Measurements from ENCODE around the gene PLEKHH1.

Gene PLEKHH1

GRCh38 chr14:67532998-67533753 lies at the start of gene PLEKHH1:
PLEKHH1 (plus strand) TSS chr14:67533290; CDS start chr14:67541868, 8,578 bp downstream.
- in situ Hi-C loops (cut with MboI; ENCODE audit: low sequenced_read_pairs, unreplicated experiment) = no loop called here
- no peak for TF ChIP-seq CTCF (IDR thresholded peaks at IDR 0.05; ENCODE audit: borderline replicate concordance, control extremely low read depth, extremely low read depth, insufficient read depth, missing control alignments)
- peak; percentile 84 for DNase-seq (ENCODE audit: low spot score)

GRCh38 chr14:67483579-67484285 lies 49.4 kb upstream of the PLEKHH1 start:
- in situ Hi-C loops (cut with MboI; ENCODE audit: low sequenced_read_pairs, unreplicated experiment) = no loop called here
- no peak for TF ChIP-seq CTCF (IDR thresholded peaks at IDR 0.05; ENCODE audit: borderline replicate concordance, control extremely low read depth, extremely low read depth, insufficient read depth, missing control alignments)
- peak; percentile 52 for DNase-seq (ENCODE audit: low spot score)

GRCh38 chr14:67485501-67486095 lies 47.5 kb upstream of the PLEKHH1 start:
- in situ Hi-C loops (cut with MboI; ENCODE audit: low sequenced_read_pairs, unreplicated experiment) = no loop called here
- TF ChIP-seq CTCF (IDR thresholded peaks at IDR 0.05; ENCODE audit: borderline replicate concordance, control extremely low read depth, extremely low read depth, insufficient read depth, missing control alignments) = no peak
- no peak for DNase-seq (ENCODE audit: low spot score)

- no peak for DNase-seq (ENCODE audit: low spot score)
- in situ Hi-C loops (cut with MboI; ENCODE audit: low sequenced_read_pairs, unreplicated experiment) = no loop called here
- TF ChIP-seq CTCF (IDR thresholded peaks at IDR 0.05; ENCODE audit: borderline replicate concordance, control extremely low read depth, extremely low read depth, insufficient read depth, missing control alignments) = no peak
Observed at GRCh38 chr14:67486890-67487289, 46.2 kb upstream of the PLEKHH1 start.

- no peak for TF ChIP-seq CTCF (IDR thresholded peaks at IDR 0.05; ENCODE audit: borderline replicate concordance, control extremely low read depth, extremely low read depth, insufficient read depth, missing control alignments)
- DNase-seq (ENCODE audit: low spot score) = no peak
- in situ Hi-C loops (cut with MboI; ENCODE audit: low sequenced_read_pairs, unreplicated experiment) = no loop called here
Observed at GRCh38 chr14:67487332-67487731, 45.8 kb upstream of the PLEKHH1 start.

- in situ Hi-C loops (cut with MboI; ENCODE audit: low sequenced_read_pairs, unreplicated experiment) = no loop called here
- TF ChIP-seq CTCF (IDR thresholded peaks at IDR 0.05; ENCODE audit: borderline replicate concordance, control extremely low read depth, extremely low read depth, insufficient read depth, missing control alignments) = no peak
- peak; percentile 92 for DNase-seq (ENCODE audit: low spot score)
Observed at GRCh38 chr14:67487937-67488893, 44.9 kb upstream of the PLEKHH1 start, which contains the start of gene TMEM229B. TMEM229B (minus strand) TSS chr14:67488721; CDS start chr14:67473923, 14,798 bp downstream.

Data from GM13976 (cell line).